ENCODE data around the gene PPARA. TPM values are rescaled to one million over a fixed set of nuclear protein-coding genes. Genes with fewer than 3 reads are reported as not detected.

The PPARA gene
- 6.2 TPM for polyA plus RNA-seq (2012; ENCODE audit: missing spikeins)

DNA sequence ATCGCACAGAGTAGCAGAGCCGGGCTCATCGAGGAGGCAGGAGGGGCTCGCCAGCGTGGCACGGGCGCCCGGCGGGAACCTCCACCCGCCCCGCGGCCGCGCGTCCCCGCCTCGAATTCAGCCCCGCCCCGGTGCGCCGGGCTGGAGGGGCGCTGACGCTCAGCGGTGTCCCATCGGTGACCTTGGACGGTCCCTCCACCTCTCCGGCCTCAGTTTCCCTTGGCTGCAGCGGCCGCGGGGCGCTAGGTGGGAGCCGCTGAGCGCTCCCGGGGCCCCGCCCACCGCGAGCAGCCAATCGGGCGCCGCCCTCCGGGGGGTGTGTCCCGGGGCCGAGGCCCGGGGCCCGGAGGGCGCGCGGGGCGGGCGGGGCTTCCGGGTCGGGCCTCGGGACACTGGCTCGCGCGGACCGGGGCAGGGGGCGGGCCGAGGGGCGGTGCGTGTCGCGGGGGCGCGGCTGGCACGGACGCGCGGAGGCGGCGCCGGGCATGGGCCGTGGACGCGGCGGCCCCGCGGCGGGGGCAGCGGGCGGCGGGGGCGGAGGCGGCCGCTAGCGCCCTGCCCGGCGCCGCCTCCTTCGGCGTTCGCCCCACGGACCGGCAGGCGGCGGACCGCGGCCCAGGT is at the start of gene PPARA:
Gene PPARA (plus strand): TSS at position 493 of the 621 bp plus-strand sequence. CDS start 47,858 bp downstream, outside the sequence.
- FAIRE-seq (peak; percentile 90), DNase-seq (ENCODE audit: insufficient read length) (peak; percentile 99)
- TF ChIP-seq POLR2A (IDR thresholded peaks at IDR 0.05; ENCODE audit: low read depth, low read length) (no peak), POLR2AphosphoS5 (IDR thresholded peaks at IDR 0.05; ENCODE audit: low read depth, low read length) (no peak), TAF1 (IDR thresholded peaks at IDR 0.05; ENCODE audit: borderline replicate concordance, low read depth, low read length) (no peak)

DNA sequence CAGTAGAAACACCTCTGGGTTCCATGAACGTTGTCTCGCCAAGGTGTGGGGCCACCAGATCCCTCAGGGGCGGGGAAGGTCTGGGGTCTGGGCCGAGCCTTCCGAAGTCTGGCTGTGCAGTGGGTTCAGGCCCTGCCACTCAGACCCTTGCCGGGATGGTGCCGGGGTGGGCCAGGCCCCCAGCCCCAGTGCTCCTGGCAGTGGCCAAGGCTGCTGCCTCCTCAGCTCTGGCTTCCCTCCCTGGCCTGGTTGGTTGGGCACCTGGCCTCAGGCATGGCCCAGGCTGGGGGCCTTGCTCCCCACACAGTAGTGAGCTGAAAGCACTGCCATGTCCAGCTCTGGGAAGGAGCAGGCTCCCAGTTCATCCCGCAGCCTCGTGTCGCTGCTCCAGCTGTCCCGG is 48.2 kb upstream of the PPARA start:
- FAIRE-seq (no peak), DNase-seq (ENCODE audit: insufficient read length) (no peak)
- no peak for TF ChIP-seq TAF1 (IDR thresholded peaks at IDR 0.05; ENCODE audit: borderline replicate concordance, low read depth, low read length)
- TF ChIP-seq POLR2AphosphoS5 (IDR thresholded peaks at IDR 0.05; ENCODE audit: low read depth, low read length), result no peak
- TF ChIP-seq POLR2A (IDR thresholded peaks at IDR 0.05; ENCODE audit: low read depth, low read length), result no peak

DNA sequence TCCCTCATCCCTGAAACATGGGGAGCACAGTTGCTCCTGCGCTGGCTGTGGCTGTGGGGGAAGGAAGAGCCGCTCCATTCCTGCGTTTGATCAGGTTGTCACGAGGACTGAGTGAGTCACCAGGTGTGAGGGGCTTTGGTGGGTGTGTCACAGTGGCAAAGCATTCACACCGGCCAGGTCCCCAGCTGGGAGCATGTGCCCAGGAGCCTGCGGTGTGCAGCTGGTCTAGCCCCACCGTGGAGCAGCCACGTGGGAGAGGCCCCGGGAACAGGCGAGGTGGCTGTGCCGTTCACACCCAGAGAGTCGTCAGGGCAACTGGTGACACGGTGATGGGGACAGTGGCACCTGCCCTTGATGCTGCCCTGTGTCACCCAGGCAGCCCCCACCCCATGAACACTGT is 47.6 kb upstream of the PPARA start:
- FAIRE-seq, result no peak
- TF ChIP-seq POLR2A (IDR thresholded peaks at IDR 0.05; ENCODE audit: low read depth, low read length), result no peak
- TF ChIP-seq TAF1 (IDR thresholded peaks at IDR 0.05; ENCODE audit: borderline replicate concordance, low read depth, low read length), result no peak
- no peak for TF ChIP-seq POLR2AphosphoS5 (IDR thresholded peaks at IDR 0.05; ENCODE audit: low read depth, low read length)
- no peak for DNase-seq (ENCODE audit: insufficient read length)

DNA sequence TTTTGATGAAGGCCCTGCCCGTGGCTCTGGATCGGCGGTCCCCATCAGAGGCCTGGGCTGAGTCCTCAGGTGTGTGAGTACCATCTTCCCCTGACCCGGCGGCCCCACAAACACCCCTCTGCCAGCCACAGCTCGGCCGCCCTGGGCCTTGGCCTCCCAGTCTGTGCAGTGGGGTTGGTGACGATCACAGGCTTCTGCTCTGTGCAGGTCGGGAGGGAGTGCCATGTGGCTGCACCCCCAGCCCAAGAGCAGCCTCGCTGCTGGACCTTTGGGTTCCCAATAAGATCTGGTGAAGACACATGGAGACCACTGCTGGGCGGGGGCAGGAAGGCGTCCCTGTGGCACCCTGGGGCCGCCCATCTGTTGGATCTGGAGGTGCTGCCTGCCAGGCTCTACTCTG is 47.1 kb upstream of the PPARA start:
- FAIRE-seq, result no peak
- DNase-seq (ENCODE audit: insufficient read length), result no peak
- no peak for TF ChIP-seq POLR2A (IDR thresholded peaks at IDR 0.05; ENCODE audit: low read depth, low read length)

DNA sequence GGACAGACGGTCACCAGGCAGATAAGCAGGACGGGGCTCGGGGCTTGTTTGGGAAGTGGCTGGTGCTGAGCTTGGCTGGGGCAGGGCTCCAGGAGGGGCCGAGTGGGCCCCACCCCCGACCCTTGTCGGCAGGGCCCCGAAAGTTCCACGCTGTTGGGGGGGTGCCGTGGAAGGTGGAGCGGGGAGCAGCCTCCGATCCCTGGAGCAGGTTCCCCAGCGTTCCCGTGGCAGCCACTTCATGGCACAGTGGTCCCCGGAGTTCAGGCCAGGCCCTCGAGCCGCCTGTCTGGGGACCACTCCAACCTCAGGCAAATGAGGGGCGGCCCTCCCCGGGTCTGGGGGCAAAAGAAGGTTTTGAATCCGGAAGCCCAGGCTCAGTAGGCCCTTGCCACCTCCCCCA is 46.7 kb upstream of the PPARA start:
- DNase-seq (ENCODE audit: insufficient read length), result no peak
- TF ChIP-seq POLR2AphosphoS5 (IDR thresholded peaks at IDR 0.05; ENCODE audit: low read depth, low read length) (no peak), POLR2A (IDR thresholded peaks at IDR 0.05; ENCODE audit: low read depth, low read length) (no peak), TAF1 (IDR thresholded peaks at IDR 0.05; ENCODE audit: borderline replicate concordance, low read depth, low read length) (no peak)
- no peak for FAIRE-seq

DNA sequence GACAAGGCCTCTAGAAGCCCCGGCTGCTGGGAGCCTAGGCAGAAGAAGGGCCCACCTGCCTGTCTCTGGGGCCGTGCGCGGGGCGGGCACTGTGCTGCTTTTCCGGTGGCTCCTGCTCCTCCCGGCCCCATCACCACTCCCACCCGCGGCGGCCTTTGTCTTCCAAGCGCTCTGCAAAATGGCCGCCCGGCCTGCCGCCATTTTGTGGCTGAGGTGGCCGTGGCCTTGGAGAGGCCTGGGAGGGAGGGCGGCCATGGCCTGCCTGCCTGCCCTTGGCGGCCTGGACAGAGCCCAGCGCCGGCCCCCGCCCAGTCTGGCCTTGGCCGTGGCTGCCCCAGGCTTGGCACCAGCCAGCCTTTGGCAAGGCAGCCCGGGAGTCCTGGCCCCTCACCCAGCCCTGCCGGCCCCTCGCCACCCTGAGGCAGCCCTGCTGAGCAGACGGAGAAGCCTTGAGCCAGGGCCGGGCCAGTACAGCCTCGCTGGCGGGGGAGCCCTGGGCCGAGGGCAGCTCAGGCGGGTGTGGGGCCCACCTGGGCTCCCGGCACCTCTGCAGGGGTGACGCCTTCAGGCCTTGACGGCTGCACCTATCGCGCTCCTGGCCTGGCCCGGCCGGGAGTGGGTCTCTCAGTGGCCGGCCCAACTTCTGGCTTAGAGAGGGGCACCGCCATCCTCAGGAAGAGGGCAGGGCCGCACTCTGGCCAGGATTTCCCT is 46.0 kb upstream of the PPARA start:
- DNase-seq (ENCODE audit: insufficient read length) (no peak), FAIRE-seq (no peak)
- TF ChIP-seq POLR2A (IDR thresholded peaks at IDR 0.05; ENCODE audit: low read depth, low read length), result no peak
- TF ChIP-seq TAF1 (IDR thresholded peaks at IDR 0.05; ENCODE audit: borderline replicate concordance, low read depth, low read length), result no peak
- TF ChIP-seq POLR2AphosphoS5 (IDR thresholded peaks at IDR 0.05; ENCODE audit: low read depth, low read length), result no peak

DNA sequence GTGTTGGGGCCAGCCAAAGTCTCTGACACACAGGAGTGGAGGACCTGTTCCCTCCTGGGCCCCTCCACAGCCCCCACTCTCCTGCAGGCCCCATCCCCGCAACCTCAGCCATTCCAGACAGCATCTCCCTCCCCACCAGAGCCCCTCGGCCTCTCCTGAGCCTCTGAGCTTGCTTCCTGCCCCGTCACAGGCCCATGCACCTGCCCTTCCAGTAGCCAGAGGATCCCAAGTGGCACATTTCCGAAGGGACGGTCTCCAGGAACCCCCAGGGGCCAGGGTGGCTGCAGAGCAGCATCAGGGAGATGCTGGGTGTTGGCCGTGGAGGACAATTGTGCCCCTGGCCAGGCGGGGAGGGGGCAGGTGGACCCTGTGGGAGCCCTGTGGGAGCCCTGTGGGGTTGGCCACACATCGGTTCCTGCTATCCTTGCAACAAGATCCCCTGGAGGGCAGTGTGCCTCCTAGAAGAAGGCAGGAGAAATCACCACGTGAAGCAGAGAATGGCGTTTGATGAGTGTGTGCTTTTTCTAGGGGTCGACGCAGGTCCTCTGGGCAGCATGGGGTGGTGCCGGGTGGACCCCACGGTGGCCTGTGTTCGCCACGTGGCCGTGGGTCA is 45.3 kb upstream of the PPARA start:
- no peak for TF ChIP-seq POLR2A (IDR thresholded peaks at IDR 0.05; ENCODE audit: low read depth, low read length)
- TF ChIP-seq POLR2AphosphoS5 (IDR thresholded peaks at IDR 0.05; ENCODE audit: low read depth, low read length), result no peak
- TF ChIP-seq TAF1 (IDR thresholded peaks at IDR 0.05; ENCODE audit: borderline replicate concordance, low read depth, low read length), result no peak
- DNase-seq (ENCODE audit: insufficient read length) (no peak), FAIRE-seq (no peak)

DNA sequence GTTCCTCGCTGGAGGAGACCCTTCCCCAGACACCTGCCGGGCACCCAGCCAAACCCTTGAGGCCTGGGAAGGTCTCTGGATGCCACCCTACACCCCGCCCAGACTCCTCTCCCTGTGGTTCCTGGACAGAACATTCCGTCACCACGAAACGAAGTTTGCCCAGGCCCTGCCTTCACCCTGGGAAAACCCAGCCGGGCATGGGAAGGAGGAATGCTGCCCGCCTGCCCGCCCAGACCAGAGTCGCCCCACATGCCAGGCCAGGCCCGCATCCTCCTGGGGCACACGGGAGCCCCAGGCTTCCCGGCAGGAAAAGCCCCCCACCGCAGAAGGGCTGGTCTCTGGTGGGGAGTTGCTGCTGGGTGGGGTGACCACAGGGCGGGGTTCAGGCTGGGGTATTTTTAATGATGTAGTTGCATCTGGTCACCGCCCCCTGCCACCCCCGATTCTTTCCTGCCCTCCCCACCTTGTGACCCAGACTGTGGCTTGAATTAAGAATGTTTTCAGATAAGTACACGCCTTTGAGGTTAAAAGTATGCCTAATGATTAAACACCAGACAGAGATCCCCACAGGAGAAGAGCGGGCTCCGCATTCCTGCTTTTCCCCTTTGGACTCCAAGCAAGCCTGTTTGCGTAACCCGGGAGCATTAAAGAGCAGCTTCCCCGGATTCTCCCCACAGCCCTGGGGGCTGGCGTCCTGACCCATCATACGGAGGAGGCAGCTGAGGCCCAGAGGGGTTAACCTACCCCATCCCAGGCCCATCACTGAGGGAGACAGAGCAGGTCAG is 44.6 kb upstream of the PPARA start:
- DNase-seq (ENCODE audit: insufficient read length) (no peak), FAIRE-seq (no peak)
- TF ChIP-seq POLR2A (IDR thresholded peaks at IDR 0.05; ENCODE audit: low read depth, low read length), result no peak
- TF ChIP-seq POLR2AphosphoS5 (IDR thresholded peaks at IDR 0.05; ENCODE audit: low read depth, low read length), result no peak
- TF ChIP-seq TAF1 (IDR thresholded peaks at IDR 0.05; ENCODE audit: borderline replicate concordance, low read depth, low read length), result no peak

DNA sequence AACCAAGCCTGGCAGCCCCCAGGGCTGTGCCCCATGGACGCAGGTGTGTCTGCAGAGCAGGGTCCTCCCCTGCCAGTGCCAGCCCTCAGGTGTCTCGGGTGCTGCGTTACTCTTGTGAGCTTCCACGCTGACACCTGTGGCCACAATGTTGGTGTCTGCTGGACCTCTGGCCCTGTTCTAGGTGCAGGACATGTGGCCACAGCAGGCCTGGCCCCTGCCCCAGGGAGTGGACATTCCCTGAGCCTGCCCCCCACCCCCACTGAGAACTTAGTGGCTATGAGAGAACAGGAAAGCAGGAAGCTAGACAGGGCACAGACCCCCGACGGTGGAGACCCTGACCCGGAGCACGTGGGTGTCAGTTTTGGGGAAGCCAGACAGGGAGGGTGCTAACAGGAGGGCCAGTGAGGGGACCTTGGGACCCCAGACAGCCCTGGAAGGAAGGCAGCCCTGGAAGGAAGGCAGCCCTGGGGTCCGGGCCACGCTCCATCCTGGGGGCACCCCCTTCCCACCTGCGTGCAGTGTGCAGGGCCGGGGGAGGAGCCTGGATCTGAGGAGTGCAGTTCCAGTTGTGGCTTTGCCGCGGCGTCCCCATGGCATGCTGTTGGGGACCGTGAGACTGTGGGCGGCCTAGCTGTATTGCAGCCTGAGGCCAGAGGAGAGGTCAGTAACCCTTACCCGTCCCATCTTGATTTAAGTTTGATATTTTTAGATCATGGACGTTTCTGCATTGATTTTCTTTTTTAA is 43.9 kb upstream of the PPARA start:
- TF ChIP-seq POLR2AphosphoS5 (IDR thresholded peaks at IDR 0.05; ENCODE audit: low read depth, low read length) (no peak), TAF1 (IDR thresholded peaks at IDR 0.05; ENCODE audit: borderline replicate concordance, low read depth, low read length) (no peak), POLR2A (IDR thresholded peaks at IDR 0.05; ENCODE audit: low read depth, low read length) (no peak)
- DNase-seq (ENCODE audit: insufficient read length) (no peak), FAIRE-seq (no peak)

DNA sequence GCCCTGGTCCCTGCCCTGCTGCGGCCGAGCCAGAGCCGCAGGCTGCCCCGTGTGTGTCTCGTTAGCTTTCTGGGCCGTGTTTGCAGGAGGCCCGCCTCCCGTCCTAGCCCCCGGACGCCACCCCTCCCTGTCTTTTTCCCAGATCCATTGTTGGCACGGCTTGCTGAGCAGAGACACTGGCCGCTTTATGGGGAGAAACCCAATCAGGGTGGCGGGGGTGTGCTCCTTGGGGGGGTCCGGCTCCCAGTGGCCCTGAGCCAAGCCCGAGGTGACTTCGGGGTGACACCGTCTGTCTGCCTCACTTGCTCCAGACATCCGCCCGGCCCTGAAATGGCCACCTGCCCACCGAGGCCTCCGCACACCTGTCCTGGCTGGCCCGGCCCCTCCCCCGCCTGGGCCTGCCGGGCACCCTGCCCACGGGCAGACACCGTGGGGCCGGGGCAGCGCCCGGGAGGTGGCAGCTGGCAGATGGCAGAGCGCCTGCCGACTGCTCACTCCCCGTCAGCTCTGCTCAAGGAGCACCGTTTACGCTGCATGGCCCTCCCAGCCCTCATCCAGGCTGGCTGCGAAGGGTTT is 43.1 kb upstream of the PPARA start:
- FAIRE-seq (no peak), DNase-seq (ENCODE audit: insufficient read length) (no peak)
- no peak for TF ChIP-seq POLR2A (IDR thresholded peaks at IDR 0.05; ENCODE audit: low read depth, low read length)
- TF ChIP-seq TAF1 (IDR thresholded peaks at IDR 0.05; ENCODE audit: borderline replicate concordance, low read depth, low read length), result no peak
- no peak for TF ChIP-seq POLR2AphosphoS5 (IDR thresholded peaks at IDR 0.05; ENCODE audit: low read depth, low read length)

Data from GM12892 (cell line).